H1 (cell line): ENCODE data around the gene MAPT. TPM values are rescaled to one million over a fixed set of nuclear protein-coding genes. Genes with fewer than 3 reads are reported as not detected.

Experiments used
- CTCF ChIA-PET: fragments of 300-600 bp; sonication (Branson Sonifier 250); formaldehyde crosslinking; loops from one replicate; lab custom pipeline; 2021; ENCODE audit not compliant: partially characterized antibody; lab: Charles Lee
- POLR2A ChIA-PET: fragments of 300-600 bp; sonication (Branson Sonifier 250); formaldehyde crosslinking; loops from one replicate; lab custom pipeline; 2021; ENCODE audit warnings: inconsistent platforms; ENCODE audit not compliant: partially characterized antibody; lab: Charles Lee
- DNase-seq, 2 experiments: peaks; one replicate each; pipeline versions ENCODE4 v3.0.0 to v3.0.0-alpha.2; 2010 to 2022; ENCODE audit warnings: low spot score in 2 of 2, low read depth in 1 of 2, mixed read lengths in 1 of 2
- FAIRE-seq: peaks from 2 replicates; lab custom pipeline; 2011; peaks lifted over from hg19 to GRCh38; lab: Jason Lieb, UNC
- H2AFZ ChIP-seq: 2 replicates; pipeline ENCODE4 v1.8.1; 2012; ENCODE audit warnings: low read length, inconsistent platforms
- H2AK5ac ChIP-seq: 2 replicates; pipeline ENCODE4 v1.6.1; 2013; ENCODE audit warnings: low read depth, low read length
- H2BK120ac ChIP-seq: replicated peaks from 2 replicates; pipeline ENCODE3; 2013; ENCODE audit warnings: low read depth, low read length, inconsistent platforms
- H2BK12ac ChIP-seq: 2 replicates; pipeline ENCODE4 v1.6.1; 2013; ENCODE audit warnings: low read depth, low read length
- H2BK15ac ChIP-seq: 2 replicates; pipeline ENCODE4 v1.6.1; 2013; ENCODE audit warnings: low read length
- H2BK20ac ChIP-seq: 2 replicates; pipeline ENCODE4 v1.6.1; 2013; ENCODE audit warnings: low read length
- H2BK5ac ChIP-seq: 2 replicates; pipeline ENCODE4 v1.6.1; 2013; ENCODE audit warnings: low read depth, low read length
- H3K14ac ChIP-seq: 2 replicates; pipeline ENCODE4 v1.6.1; 2013; ENCODE audit warnings: inconsistent platforms; ENCODE audit not compliant: insufficient read length
- H3K18ac ChIP-seq: 2 replicates; pipeline ENCODE4 v1.6.1; 2013; ENCODE audit warnings: low read length; ENCODE audit errors: extremely low read depth
- H3K23ac ChIP-seq: 2 replicates; pipeline ENCODE4 v1.6.1; 2013; ENCODE audit warnings: inconsistent platforms; ENCODE audit not compliant: insufficient read length
- H3K23me2 ChIP-seq: 2 replicates; pipeline ENCODE4 v1.6.1; 2013; ENCODE audit warnings: low read depth, low read length
- H3K27ac ChIP-seq: 2 replicates; pipeline ENCODE4 v1.6.1; 2011; ENCODE audit warnings: low read depth, low read length, inconsistent platforms
- H3K27me3 ChIP-seq, 4 experiments: replicated peaks in 1 of 4; 1 replicate in 1 of 4; 2 replicates in 3 of 4; pipeline versions ENCODE4 v1.6.1 to v1.8.1; 2011 to 2013; ENCODE audit warnings: low read length in 3 of 4, mild to moderate bottlenecking in 3 of 4, inconsistent platforms in 2 of 4, mixed read lengths in 2 of 4, moderate library complexity in 1 of 4; ENCODE audit not compliant: control insufficient read depth in 3 of 4, insufficient read depth in 3 of 4; ENCODE audit errors: extremely low read depth in 1 of 4
- H3K36me3 ChIP-seq, 4 experiments: 2 replicates each; pipeline versions ENCODE4 v1.6.1 to v1.8.1; 2011 to 2013; ENCODE audit warnings: mild to moderate bottlenecking in 4 of 4, low read length in 3 of 4, moderate library complexity in 2 of 4, control low read depth in 1 of 4, inconsistent platforms in 1 of 4; ENCODE audit not compliant: insufficient read depth in 4 of 4, control insufficient read depth in 2 of 4
- H3K4ac ChIP-seq: replicated peaks from 2 replicates; pipeline ENCODE3; 2013; ENCODE audit warnings: low read length, low read depth, mixed read lengths, inconsistent platforms; ENCODE audit not compliant: insufficient read length
- H3K4me1 ChIP-seq, 4 experiments: replicated peaks in 1 of 4; 1 replicate in 1 of 4; 2 replicates in 3 of 4; pipeline versions ENCODE4 v1.6.1 to v1.8.1; 2011 to 2013; ENCODE audit warnings: low read length in 3 of 4, inconsistent platforms in 2 of 4, mixed read lengths in 1 of 4; ENCODE audit not compliant: insufficient read depth in 4 of 4, control insufficient read depth in 3 of 4
- H3K4me2 ChIP-seq, 2 experiments: 2 replicates each; pipeline versions ENCODE4 v1.6.1 to v1.8.1; 2011 to 2013; ENCODE audit warnings: low read depth in 2 of 2, low read length in 2 of 2, control low read depth in 1 of 2, inconsistent platforms in 1 of 2, mild to moderate bottlenecking in 1 of 2; ENCODE audit not compliant: insufficient read depth in 1 of 2
- H3K4me3 ChIP-seq, 4 experiments: fragments of 200-600, 300-600 bp in 1 of 4; sonication (generic), shearing (Covaris generic), sonication (Bioruptor Twin) in 1 of 4; 2 replicates each; pipeline versions ENCODE4 v1.5.1 to v1.8.1; 2011 to 2016; ENCODE audit warnings: low read length in 4 of 4, low read depth in 3 of 4, control low read depth in 2 of 4, inconsistent platforms in 2 of 4, mild to moderate bottlenecking in 2 of 4, mixed read lengths in 1 of 4, moderate library complexity in 1 of 4; ENCODE audit not compliant: insufficient read depth in 2 of 4; ENCODE audit errors: extremely low read depth in 1 of 4
- H3K56ac ChIP-seq: replicated peaks from 2 replicates; pipeline ENCODE3; 2013; ENCODE audit warnings: low read depth, mild to moderate bottlenecking, mixed read lengths, low read length, inconsistent platforms; ENCODE audit not compliant: insufficient read length
- H3K79me1 ChIP-seq: 2 replicates; pipeline ENCODE4 v1.6.1; 2013; ENCODE audit warnings: low read depth, low read length, control low read depth
- H3K79me2 ChIP-seq, 2 experiments: 2 replicates each; pipeline versions ENCODE4 v1.6.1 to v1.8.1; 2012 to 2013; ENCODE audit warnings: low read length in 2 of 2, mild to moderate bottlenecking in 2 of 2, inconsistent platforms in 1 of 2; ENCODE audit not compliant: insufficient read depth in 2 of 2, control insufficient read depth in 1 of 2
- H3K9ac ChIP-seq, 4 experiments: replicated peaks in 1 of 4; 1 replicate in 1 of 4; 2 replicates in 3 of 4; pipeline versions ENCODE4 v1.6.1 to v1.8.1; 2011 to 2013; ENCODE audit warnings: low read depth in 3 of 4, low read length in 3 of 4, control low read depth in 2 of 4, mild to moderate bottlenecking in 2 of 4, moderate library complexity in 2 of 4, inconsistent platforms in 1 of 4; ENCODE audit errors: extremely low read depth in 1 of 4
- H3K9me3 ChIP-seq, 2 experiments: 2 replicates each; pipeline versions ENCODE4 v1.6.1 to v1.8.1; 2012 to 2013; ENCODE audit warnings: mild to moderate bottlenecking in 2 of 2, moderate library complexity in 2 of 2, control low read depth in 1 of 2, inconsistent platforms in 1 of 2, low read depth in 1 of 2, low read length in 1 of 2, mixed read lengths in 1 of 2; ENCODE audit not compliant: insufficient read depth in 2 of 2
- H4K20me1 ChIP-seq, 2 experiments: replicated peaks in 1 of 2; 2 replicates each; pipeline versions ENCODE3 to v1.8.1; 2011 to 2013; ENCODE audit warnings: inconsistent platforms in 2 of 2, low read length in 2 of 2, mild to moderate bottlenecking in 1 of 2; ENCODE audit not compliant: insufficient read depth in 2 of 2, control insufficient read depth in 1 of 2
- H4K5ac ChIP-seq: 2 replicates; pipeline ENCODE4 v1.6.1; 2013; ENCODE audit warnings: low read length, low read depth, mixed read lengths, inconsistent platforms; ENCODE audit not compliant: insufficient read length
- H4K8ac ChIP-seq: 2 replicates; pipeline ENCODE4 v1.8.0; 2013; ENCODE audit warnings: mild to moderate bottlenecking, moderate library complexity, low read length, inconsistent platforms; ENCODE audit not compliant: insufficient read depth; ENCODE audit errors: extremely low read depth
- H4K91ac ChIP-seq: replicated peaks from 2 replicates; pipeline ENCODE3; 2013; ENCODE audit warnings: low read length, mixed read lengths, inconsistent platforms; ENCODE audit not compliant: insufficient read length
- CREB1 ChIP-seq: IDR thresholded peaks from 2 replicates; pipeline ENCODE4 v1.6.1; 2012; ENCODE audit warnings: inconsistent platforms
- CTBP2 ChIP-seq: IDR thresholded peaks from 2 replicates; pipeline ENCODE4 v1.7.0; 2011; ENCODE audit warnings: borderline replicate concordance, mild to moderate bottlenecking, moderate library complexity, mixed read lengths, low read length; ENCODE audit not compliant: insufficient read depth, insufficient read length
- FOSL1 ChIP-seq: IDR thresholded peaks from 2 replicates; pipeline ENCODE4 v1.6.1; 2011; ENCODE audit warnings: mild to moderate bottlenecking, low read depth, low read length, moderate library complexity; ENCODE audit not compliant: insufficient read depth
- GTF2F1 ChIP-seq: IDR thresholded peaks from 2 replicates; pipeline ENCODE4 v1.6.1; 2012; ENCODE audit warnings: low read depth, low read length, improper control_type of control experiment, borderline replicate concordance
- KDM5A ChIP-seq: fragments of 200-600 bp; IDR thresholded peaks from 2 replicates; pipeline ENCODE4 v1.7.1; 2012; ENCODE audit warnings: mild to moderate bottlenecking, low read length, inconsistent platforms, mixed read lengths
- NANOG ChIP-seq: IDR thresholded peaks from 2 replicates; pipeline ENCODE4 v1.6.1; 2011; ENCODE audit warnings: low read length, low read depth, mild to moderate bottlenecking, inconsistent platforms; ENCODE audit not compliant: insufficient read depth, poor library complexity, severe bottlenecking
- NRF1 ChIP-seq: IDR thresholded peaks from 2 replicates; pipeline ENCODE4 v1.6.1; 2011; ENCODE audit warnings: mild to moderate bottlenecking, low read depth, low read length, improper control_type of control experiment
- RXRA ChIP-seq: IDR thresholded peaks from 2 replicates; pipeline ENCODE4 v1.6.1; 2011; ENCODE audit warnings: low read depth, mild to moderate bottlenecking, low read length, moderate library complexity; ENCODE audit not compliant: insufficient read depth
- SIX5 ChIP-seq: IDR thresholded peaks from 2 replicates; pipeline ENCODE4 v1.6.1; 2011; ENCODE audit warnings: mild to moderate bottlenecking, low read depth, low read length
- TAF1 ChIP-seq: IDR thresholded peaks from 2 replicates; pipeline ENCODE4 v1.6.1; 2011; ENCODE audit warnings: mild to moderate bottlenecking, low read depth, low read length
- TCF12 ChIP-seq: IDR thresholded peaks from 2 replicates; pipeline ENCODE4 v1.6.1; 2011; ENCODE audit warnings: low read depth, mild to moderate bottlenecking, low read length
- WGBS, 2 experiments: shearing (Covaris generic) in 1 of 2; methylation state at CpG; one replicate each; pipeline versions ENCODE4 v1.1.6 to v1.1.7; 2013 to 2015; ENCODE audit warnings: low lambda C conversion rate in 2 of 2, mixed read lengths in 2 of 2, inconsistent platforms in 1 of 2, low coverage in 1 of 2, missing lambda C conversion rate in 1 of 2; ENCODE audit not compliant: insufficient replicate concordance in 2 of 2, insufficient coverage in 1 of 2, insufficient read length in 1 of 2; ENCODE audit errors: extremely low coverage in 1 of 2, missing lambda C conversion rate in 1 of 2; 5-methylcytosine and 5-hydroxymethylcytosine counted together
- polyA plus RNA-seq, 7 experiments: library from polyadenylated mRNA; depleted of rRNA in 3 of 7; stranded (reverse) in 5 of 7; unstranded in 2 of 7; fragments of >200 nt in 5 of 7; fragments of 200-250 nt in 2 of 7; gene quantifications; 1 replicate in 5 of 7; 2 replicates in 1 of 7; 4 replicates in 1 of 7; pipeline versions ENCODE4 v1.2.1 to v1.2.3, GENCODE V29; 2011 to 2013; ENCODE audit warnings: missing spikeins in 2 of 7, mixed read lengths in 2 of 7
- total RNA-seq: library from RNA; stranded (reverse); fragmentation: NEBNext Ultra II Directional; extraction: Animal tissue kit (Norgen Biotek cat#: 25700); gene quantifications from 2 replicates; pipeline ENCODE4 v1.2.1, GENCODE V29; 2021
- TF ChIP-seq, protein P1 (sequence below): IDR thresholded peaks from 2 replicates; pipeline ENCODE4 v1.6.1; 2011; ENCODE audit warnings: low read length, improper control_type of control experiment

Gene MAPT
- total and polyA plus RNA-seq, 2 of the 8 experiments (the other 6 are each of a cell fraction or from before 2014, with no cell fraction given), result 0.54 to 1.7 TPM

DNA sequence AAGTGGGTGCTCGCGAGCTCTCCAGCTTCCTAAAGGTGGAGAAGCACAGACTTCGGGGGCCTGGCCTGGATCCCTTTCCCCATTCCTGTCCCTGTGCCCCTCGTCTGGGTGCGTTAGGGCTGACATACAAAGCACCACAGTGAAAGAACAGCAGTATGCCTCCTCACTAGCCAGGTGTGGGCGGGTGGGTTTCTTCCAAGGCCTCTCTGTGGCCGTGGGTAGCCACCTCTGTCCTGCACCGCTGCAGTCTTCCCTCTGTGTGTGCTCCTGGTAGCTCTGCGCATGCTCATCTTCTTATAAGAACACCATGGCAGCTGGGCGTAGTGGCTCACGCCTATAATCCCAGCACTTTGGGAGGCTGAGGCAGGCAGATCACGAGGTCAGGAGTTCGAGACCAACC is 102.8 kb downstream of the MAPT start:
- Histone ChIP-seq H2AK5ac (no peak overlapping the region), H3K27ac (no peak overlapping the region), H3K4me3 (no peak overlapping the region), H2AFZ (no peak overlapping the region), H2BK20ac (no peak overlapping the region), H3K79me2 (no peaks in the 10 kb centered on the region), H2BK15ac (no peak overlapping the region), H2BK5ac (no peak overlapping the region), H3K79me1 (no peaks in the 10 kb centered on the region), H4K5ac (no peak overlapping the region), H3K18ac (no peak overlapping the region), H3K23me2 (no peaks in the 10 kb centered on the region), H3K56ac (no peak overlapping the region), H2BK120ac (no peak overlapping the region), H3K14ac (no peak overlapping the region), H4K91ac (no peak overlapping the region), H3K4me2 (no peak overlapping the region), H3K23ac (no peak overlapping the region), H4K8ac (no peak overlapping the region), H3K27me3 (no peaks in the 10 kb centered on the region), H3K9ac (no peak overlapping the region), H2BK12ac (no peak overlapping the region), H3K4ac (no peak overlapping the region), H4K20me1 (no peaks in the 10 kb centered on the region), H3K4me1 (peaks cover 0 to 9% (median 4%) of the 10 kb centered on the region in 4 experiments; a peak in 5 of 7 replicates), H3K9me3 (no peaks in the 10 kb centered on the region), H3K36me3 (no peaks in the 10 kb centered on the region)
- ChIA-PET POLR2A (interaction anchor here (1.0 kb wide), 1 partner anchor 10 kb away, joined by 3 read pairs; no protein-coding TSS in a partner anchor), CTCF (interaction anchor here (1.2 to 3.5 kb wide), 3 partner anchors 9 to 31 kb away, joined by 3 to 9 read pairs (median 8); no protein-coding TSS in a partner anchor)
- 86% methylated on average over 13 of the region's 13 CpGs; no CpG with 5 or more reads in 1 of the 2 experiments for WGBS, 2 experiments
- TF ChIP-seq, protein P1, sequence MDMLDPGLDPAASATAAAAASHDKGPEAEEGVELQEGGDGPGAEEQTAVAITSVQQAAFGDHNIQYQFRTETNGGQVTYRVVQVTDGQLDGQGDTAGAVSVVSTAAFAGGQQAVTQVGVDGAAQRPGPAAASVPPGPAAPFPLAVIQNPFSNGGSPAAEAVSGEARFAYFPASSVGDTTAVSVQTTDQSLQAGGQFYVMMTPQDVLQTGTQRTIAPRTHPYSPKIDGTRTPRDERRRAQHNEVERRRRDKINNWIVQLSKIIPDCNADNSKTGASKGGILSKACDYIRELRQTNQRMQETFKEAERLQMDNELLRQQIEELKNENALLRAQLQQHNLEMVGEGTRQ, result no peak
- TF ChIP-seq KDM5A, result no peak
- no peak for TF ChIP-seq TCF12
- TF ChIP-seq CTBP2, result no peak
- no peak for TF ChIP-seq TAF1
- TF ChIP-seq RXRA, result no peak
- TF ChIP-seq NANOG, result no peak
- no peak for TF ChIP-seq CREB1
- no peak for TF ChIP-seq FOSL1
- TF ChIP-seq GTF2F1, result no peak
- TF ChIP-seq NRF1, result no peak
- TF ChIP-seq SIX5, result no peak
- FAIRE-seq (no peak), DNase-seq (no peak)
